B cell (primary cell): Measurements from ENCODE around the gene HCFC1. TPM values are rescaled to one million over a fixed set of nuclear protein-coding genes. Genes with fewer than 3 reads are reported as not detected.

Experiments
- ATAC-seq: fragments of 200-7000 bp; cut with Tn5 transposase; one replicate; pipeline ENCODE4 v1.10.0; 2021; ENCODE audit warnings: low read depth, mild to moderate bottlenecking, moderate number of reproducible peaks, moderate library complexity
- CTCF ChIA-PET: fragments of 350-600 bp; sonication (Branson Sonifier 250); formaldehyde crosslinking; loops from one replicate; lab custom pipeline; 2021; ENCODE audit warnings: antibody characterized with exemption, inconsistent platforms; lab: Charles Lee
- POLR2A ChIA-PET: fragments of 350-600 bp; sonication (Branson Sonifier 250); formaldehyde crosslinking; loops from one replicate; lab custom pipeline; 2021; ENCODE audit warnings: antibody characterized with exemption; lab: Charles Lee
- DNase-seq: peaks from one replicate; pipeline ENCODE4 v3.0.0; 2013
- H2AFZ ChIP-seq: 2 replicates; pipeline ENCODE4 v1.6.1; 2012; ENCODE audit warnings: mild to moderate bottlenecking, low read depth, low read length; ENCODE audit not compliant: insufficient read depth, poor library complexity, severe bottlenecking
- H3K27ac ChIP-seq, 2 donors: 1 replicate in 1 of 2; 2 replicates in 1 of 2; pipeline ENCODE4 v1.5.1; 2012 to 2013; ENCODE audit warnings: low read length in 2 of 2, mild to moderate bottlenecking in 2 of 2, moderate library complexity in 1 of 2
- H3K27me3 ChIP-seq, 4 experiments: fragments of 200-600 bp in 1 of 4; sonication (generic) in 1 of 4; replicated peaks in 1 of 4; 1 replicate in 2 of 4; 2 replicates in 2 of 4; pipeline versions ENCODE4 v1.6.1 to v1.7.0; 2013 to 2016; ENCODE audit warnings: low read length in 3 of 4, mild to moderate bottlenecking in 2 of 4, mixed read lengths in 1 of 4, moderate library complexity in 1 of 4; ENCODE audit not compliant: insufficient read depth in 4 of 4, control insufficient read depth in 3 of 4; ENCODE audit errors: control extremely low read depth in 1 of 4
- H3K36me3 ChIP-seq, 2 experiments: replicated peaks in 1 of 2; 1 replicate in 1 of 2; 2 replicates in 1 of 2; pipeline versions ENCODE4 v1.6.1 to v1.7.1; 2013; ENCODE audit warnings: low read length in 1 of 2; ENCODE audit not compliant: insufficient read depth in 2 of 2, control insufficient read depth in 1 of 2; ENCODE audit errors: control extremely low read depth in 1 of 2, extremely low read depth in 1 of 2
- H3K4me1 ChIP-seq, 2 donors: fragments of 200-600 bp in 1 of 2; sonication (generic) in 1 of 2; 1 replicate in 1 of 2; 2 replicates in 1 of 2; pipeline versions ENCODE4 v1.5.1 to v1.6.1; 2013 to 2017; ENCODE audit warnings: low read length in 2 of 2; ENCODE audit not compliant: control insufficient read depth in 2 of 2, insufficient read depth in 2 of 2
- H3K4me2 ChIP-seq: replicated peaks from 2 replicates; pipeline ENCODE3; 2012; ENCODE audit warnings: mild to moderate bottlenecking, low read depth, low read length; ENCODE audit not compliant: poor library complexity, severe bottlenecking
- H3K4me3 ChIP-seq, 5 experiments: fragments of 200-600 bp in 1 of 5; sonication (generic) in 1 of 5; 1 replicate in 3 of 5; 2 replicates in 2 of 5; pipeline versions ENCODE4 v1.5.1 to v1.7.0; 2011 to 2016; ENCODE audit warnings: low read length in 4 of 5, mild to moderate bottlenecking in 4 of 5, low read depth in 2 of 5, control low read depth in 1 of 5, moderate library complexity in 1 of 5; ENCODE audit not compliant: insufficient read depth in 1 of 5; ENCODE audit errors: control extremely low read depth in 1 of 5, extremely low read depth in 1 of 5
- H3K79me2 ChIP-seq: fragments of 200-600 bp; sonication (generic); one replicate; pipeline ENCODE4 v1.6.0; 2016; ENCODE audit warnings: low read length; ENCODE audit not compliant: control insufficient read depth, insufficient read depth
- H3K9ac ChIP-seq: fragments of 200-600 bp; sonication (generic); 2 replicates; pipeline ENCODE4 v1.6.1; 2017; ENCODE audit warnings: mild to moderate bottlenecking, low read length, moderate library complexity
- H3K9me3 ChIP-seq, 3 donors: one replicate each; pipeline versions ENCODE4 v1.6.1 to v1.7.1; 2013; ENCODE audit warnings: low read length in 2 of 3; ENCODE audit not compliant: control insufficient read depth in 2 of 3, insufficient read depth in 1 of 3; ENCODE audit errors: control extremely low read depth in 1 of 3
- H4K20me1 ChIP-seq: 2 replicates; pipeline ENCODE4 v1.6.0; 2012; ENCODE audit warnings: mild to moderate bottlenecking, low read length; ENCODE audit not compliant: insufficient read depth, control insufficient read depth, poor library complexity, severe bottlenecking
- H3K27ac Mint-ChIP-seq: one replicate; pipeline ENCODE4 v1.8.0; 2021; ENCODE audit warnings: mixed read lengths
- H3K27me3 Mint-ChIP-seq: one replicate; pipeline ENCODE4 v1.8.0; 2021; ENCODE audit warnings: mixed read lengths
- H3K4me1 Mint-ChIP-seq: one replicate; pipeline ENCODE4 v1.8.0; 2021; ENCODE audit warnings: mixed read lengths
- H3K4me3 Mint-ChIP-seq: one replicate; pipeline ENCODE4 v1.8.0; 2021; ENCODE audit warnings: mixed read lengths
- H3K9me3 Mint-ChIP-seq: one replicate; pipeline ENCODE4 v1.8.0; 2022; ENCODE audit warnings: mixed read lengths; ENCODE audit not compliant: insufficient read depth
- EZH2 ChIP-seq: IDR thresholded peaks from 2 replicates; pipeline ENCODE4 v1.6.1; 2012; ENCODE audit warnings: borderline replicate concordance, low read depth, mild to moderate bottlenecking, moderate library complexity, low read length; ENCODE audit not compliant: insufficient read depth, poor library complexity, severe bottlenecking
- WGBS: methylation state at CpG from one replicate; pipeline ENCODE4 v1.1.5; 2013; ENCODE audit warnings: missing lambda C conversion rate; ENCODE audit not compliant: insufficient coverage; 5-methylcytosine and 5-hydroxymethylcytosine counted together
- intact Hi-C: fragments of 100-400 bp; cut with micrococcal nuclease; formaldehyde crosslinking; loops from one replicate; pipeline ENCODE4 v1.10.0; 2022
- polyA plus RNA-seq: library from polyadenylated mRNA; depleted of rRNA; stranded (reverse); fragments of >200 nt; gene quantifications from 2 replicates; pipeline ENCODE4 v1.2.3, GENCODE V29; 2012
- total RNA-seq, 2 donors: library from RNA; stranded (reverse); fragments of 120-200 nt in 1 of 2; gene quantifications; 1 replicate in 1 of 2; 2 replicates in 1 of 2; pipeline versions ENCODE4 v1.2.3 to v1.2.4, GENCODE V29; 2013 to 2022
- TF ChIP-seq, protein P1 (sequence below): fragments of 200-600 bp; IDR thresholded peaks from one replicate; pipeline ENCODE4 v1.8.0; 2022; ENCODE audit warnings: antibody characterized with exemption, mild to moderate bottlenecking

HCFC1 gene
- total and polyA plus RNA-seq, 2 donors (not counting 1 experiment from before 2014, with no cell fraction given): 32.1 to 57.7 TPM

GRCh38 chrX:153903991-153904957 lies 67.3 kb downstream of the HCFC1 start, which contains the start of gene AVPR2:
AVPR2 (plus strand) TSS chrX:153904673; CDS start chrX:153905146, 473 bp downstream.
- H3K4me2 ChIP-seq: peak within 1 kb of the TSS; percentile 47
- H3K9ac ChIP-seq: no peak within 1 kb of the TSS
- Mint-ChIP-seq H3K4me3 (peak within 1 kb of the TSS; percentile 73), H3K27me3 (no peaks in the 10 kb centered on the region), H3K4me1 (peaks cover 46% of the 10 kb centered on the region), H3K27ac (peak within 1 kb of the TSS; percentile 95), H3K9me3 (no peaks in the 10 kb centered on the region)
- H3K4me3 ChIP-seq: peak within 1 kb of the TSS in 1 of 5 experiments; percentile 12
- CTCF ChIA-PET: no interaction called here
- H3K4me1 ChIP-seq: peaks cover 45 to 48% of the 10 kb centered on the region in 2 donors
- H3K79me2 ChIP-seq: no peaks in the 10 kb centered on the region
- TF ChIP-seq, protein P1, sequence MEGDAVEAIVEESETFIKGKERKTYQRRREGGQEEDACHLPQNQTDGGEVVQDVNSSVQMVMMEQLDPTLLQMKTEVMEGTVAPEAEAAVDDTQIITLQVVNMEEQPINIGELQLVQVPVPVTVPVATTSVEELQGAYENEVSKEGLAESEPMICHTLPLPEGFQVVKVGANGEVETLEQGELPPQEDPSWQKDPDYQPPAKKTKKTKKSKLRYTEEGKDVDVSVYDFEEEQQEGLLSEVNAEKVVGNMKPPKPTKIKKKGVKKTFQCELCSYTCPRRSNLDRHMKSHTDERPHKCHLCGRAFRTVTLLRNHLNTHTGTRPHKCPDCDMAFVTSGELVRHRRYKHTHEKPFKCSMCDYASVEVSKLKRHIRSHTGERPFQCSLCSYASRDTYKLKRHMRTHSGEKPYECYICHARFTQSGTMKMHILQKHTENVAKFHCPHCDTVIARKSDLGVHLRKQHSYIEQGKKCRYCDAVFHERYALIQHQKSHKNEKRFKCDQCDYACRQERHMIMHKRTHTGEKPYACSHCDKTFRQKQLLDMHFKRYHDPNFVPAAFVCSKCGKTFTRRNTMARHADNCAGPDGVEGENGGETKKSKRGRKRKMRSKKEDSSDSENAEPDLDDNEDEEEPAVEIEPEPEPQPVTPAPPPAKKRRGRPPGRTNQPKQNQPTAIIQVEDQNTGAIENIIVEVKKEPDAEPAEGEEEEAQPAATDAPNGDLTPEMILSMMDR: no peak
- TF ChIP-seq EZH2: no peak
- intact Hi-C loops: no loop called here
- no peaks in the 10 kb centered on the region for H3K27me3 ChIP-seq
- H3K9me3 ChIP-seq: no peaks in the 10 kb centered on the region
- 45% methylated on average over 12 of the region's 26 CpGs for WGBS
- DNase-seq (no peak), ATAC-seq (no peak)
- H4K20me1 ChIP-seq: peaks cover 5% of the 10 kb centered on the region
- H2AFZ ChIP-seq: peak within 1 kb of the TSS; percentile 22
- POLR2A ChIA-PET: no interaction called here
- H3K27ac ChIP-seq: peak within 1 kb of the TSS in 1 of 2 donors; percentile 52
- H3K36me3 ChIP-seq: peaks cover 0 to 10% of the 10 kb centered on the region in 2 experiments
